ENCODE results near the gene EIF3CL. TPM values are rescaled to one million over a fixed set of nuclear protein-coding genes. Genes with fewer than 3 reads are reported as not detected.

EIF3CL gene

Small RNAs within 50 kb of the gene (small RNA-seq; reads per million reads assigned to genes)
- gene AC138904.2 (ENCODE audit: insufficient read depth) (not detected), gene MIR6862-1 (ENCODE audit: insufficient read depth) (not detected)
